ENCODE measurements around the gene TMC1.

Gene TMC1

GRCh38 chr9:72650206-72650605 lies 128.8 kb downstream of the TMC1 start:
- no peaks in the 10 kb centered on the region for H3K4me1 ChIP-seq (ENCODE audit: insufficient read depth, low read length, poor library complexity, severe bottlenecking)
- no peaks in the 10 kb centered on the region for H4K20me1 ChIP-seq (ENCODE audit: insufficient read depth, low read length, poor library complexity, severe bottlenecking)
- no peaks in the 10 kb centered on the region for H3K9me3 ChIP-seq (ENCODE audit: insufficient read depth, low read depth, low read length)
- H2AFZ ChIP-seq (ENCODE audit: low read length): no peak overlapping the region
- no peak overlapping the region for H3K4me2 ChIP-seq (ENCODE audit: low read depth, low read length, poor library complexity, severe bottlenecking)
- no peaks in the 10 kb centered on the region for H3K36me3 ChIP-seq (ENCODE audit: insufficient read depth, low read length)
- H3K27me3 ChIP-seq (ENCODE audit: insufficient read depth, low read length, poor library complexity, severe bottlenecking): no peaks in the 10 kb centered on the region
- H3F3A ChIP-seq (ENCODE audit: low read depth): no peaks in the 10 kb centered on the region
- TF ChIP-seq EZH2phosphoT487 (IDR thresholded peaks at IDR 0.05; ENCODE audit: borderline replicate concordance): no peak
- no peak for TF ChIP-seq CTCF (conservative IDR thresholded peaks at IDR 0.05; ENCODE audit: low read length)
- no peaks in the 10 kb centered on the region for H3K9me2 ChIP-seq (replicated peaks; ENCODE audit: low read depth, low read length)
- H3K79me2 ChIP-seq (ENCODE audit: insufficient read depth, low read length): no peaks in the 10 kb centered on the region
- H3K4me3 ChIP-seq (ENCODE audit: low read length, poor library complexity, severe bottlenecking): no peak overlapping the region
- H3K9ac ChIP-seq (ENCODE audit: low read depth, low read length, poor library complexity, severe bottlenecking): no peak overlapping the region

GRCh38 chr9:72656021-72656420 lies 134.6 kb downstream of the TMC1 start:
- Histone ChIP-seq H3K4me1 (ENCODE audit: insufficient read depth, low read length, poor library complexity, severe bottlenecking) (no peaks in the 10 kb centered on the region), H3K9me3 (ENCODE audit: insufficient read depth, low read depth, low read length) (no peaks in the 10 kb centered on the region), H3K4me3 (ENCODE audit: low read length, poor library complexity, severe bottlenecking) (no peak overlapping the region), H3K36me3 (ENCODE audit: insufficient read depth, low read length) (no peaks in the 10 kb centered on the region), H3F3A (ENCODE audit: low read depth) (no peaks in the 10 kb centered on the region), H3K9me2 (replicated peaks; ENCODE audit: low read depth, low read length) (no peaks in the 10 kb centered on the region), H3K4me2 (ENCODE audit: low read depth, low read length, poor library complexity, severe bottlenecking) (no peak overlapping the region), H3K9ac (ENCODE audit: low read depth, low read length, poor library complexity, severe bottlenecking) (no peak overlapping the region), H3K79me2 (ENCODE audit: insufficient read depth, low read length) (no peaks in the 10 kb centered on the region), H3K27me3 (ENCODE audit: insufficient read depth, low read length, poor library complexity, severe bottlenecking) (no peaks in the 10 kb centered on the region), H2AFZ (ENCODE audit: low read length) (no peak overlapping the region), H4K20me1 (ENCODE audit: insufficient read depth, low read length, poor library complexity, severe bottlenecking) (no peaks in the 10 kb centered on the region)
- TF ChIP-seq EZH2phosphoT487 (IDR thresholded peaks at IDR 0.05; ENCODE audit: borderline replicate concordance) (no peak), CTCF (conservative IDR thresholded peaks at IDR 0.05; ENCODE audit: low read length) (no peak)

GRCh38 chr9:72657023-72657422 lies 135.6 kb downstream of the TMC1 start:
- H3K4me2 ChIP-seq (ENCODE audit: low read depth, low read length, poor library complexity, severe bottlenecking): no peak overlapping the region
- H3K9me2 ChIP-seq (replicated peaks; ENCODE audit: low read depth, low read length): no peaks in the 10 kb centered on the region
- no peak overlapping the region for H3K9ac ChIP-seq (ENCODE audit: low read depth, low read length, poor library complexity, severe bottlenecking)
- no peaks in the 10 kb centered on the region for H3K4me1 ChIP-seq (ENCODE audit: insufficient read depth, low read length, poor library complexity, severe bottlenecking)
- no peaks in the 10 kb centered on the region for H4K20me1 ChIP-seq (ENCODE audit: insufficient read depth, low read length, poor library complexity, severe bottlenecking)
- H3F3A ChIP-seq (ENCODE audit: low read depth): no peaks in the 10 kb centered on the region
- H3K9me3 ChIP-seq (ENCODE audit: insufficient read depth, low read depth, low read length): no peaks in the 10 kb centered on the region
- TF ChIP-seq EZH2phosphoT487 (IDR thresholded peaks at IDR 0.05; ENCODE audit: borderline replicate concordance): no peak
- no peak for TF ChIP-seq CTCF (conservative IDR thresholded peaks at IDR 0.05; ENCODE audit: low read length)
- H3K79me2 ChIP-seq (ENCODE audit: insufficient read depth, low read length): no peaks in the 10 kb centered on the region
- no peaks in the 10 kb centered on the region for H3K27me3 ChIP-seq (ENCODE audit: insufficient read depth, low read length, poor library complexity, severe bottlenecking)
- H3K4me3 ChIP-seq (ENCODE audit: low read length, poor library complexity, severe bottlenecking): no peak overlapping the region
- no peak overlapping the region for H2AFZ ChIP-seq (ENCODE audit: low read length)
- no peaks in the 10 kb centered on the region for H3K36me3 ChIP-seq (ENCODE audit: insufficient read depth, low read length)
